22Rv1 (cell line): ENCODE data around the gene ANXA9.

Source experiments
- H3K27ac ChIP-seq: fragments of 450-650 bp; 2 replicates; pipeline ENCODE4 v1.5.1; 2017
- ZFX ChIP-seq: fragments of 450-650 bp; IDR thresholded peaks from 2 replicates; pipeline ENCODE4 v1.6.1; 2017; ENCODE audit warnings: antibody characterized with exemption, borderline replicate concordance
- TF ChIP-seq, protein P1 (sequence below): fragments of 450-650 bp; IDR thresholded peaks from 2 replicates; pipeline ENCODE4 v1.5.1; 2017; ENCODE audit warnings: mild to moderate bottlenecking

ANXA9 gene, protein sequence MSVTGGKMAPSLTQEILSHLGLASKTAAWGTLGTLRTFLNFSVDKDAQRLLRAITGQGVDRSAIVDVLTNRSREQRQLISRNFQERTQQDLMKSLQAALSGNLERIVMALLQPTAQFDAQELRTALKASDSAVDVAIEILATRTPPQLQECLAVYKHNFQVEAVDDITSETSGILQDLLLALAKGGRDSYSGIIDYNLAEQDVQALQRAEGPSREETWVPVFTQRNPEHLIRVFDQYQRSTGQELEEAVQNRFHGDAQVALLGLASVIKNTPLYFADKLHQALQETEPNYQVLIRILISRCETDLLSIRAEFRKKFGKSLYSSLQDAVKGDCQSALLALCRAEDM

DNA sequence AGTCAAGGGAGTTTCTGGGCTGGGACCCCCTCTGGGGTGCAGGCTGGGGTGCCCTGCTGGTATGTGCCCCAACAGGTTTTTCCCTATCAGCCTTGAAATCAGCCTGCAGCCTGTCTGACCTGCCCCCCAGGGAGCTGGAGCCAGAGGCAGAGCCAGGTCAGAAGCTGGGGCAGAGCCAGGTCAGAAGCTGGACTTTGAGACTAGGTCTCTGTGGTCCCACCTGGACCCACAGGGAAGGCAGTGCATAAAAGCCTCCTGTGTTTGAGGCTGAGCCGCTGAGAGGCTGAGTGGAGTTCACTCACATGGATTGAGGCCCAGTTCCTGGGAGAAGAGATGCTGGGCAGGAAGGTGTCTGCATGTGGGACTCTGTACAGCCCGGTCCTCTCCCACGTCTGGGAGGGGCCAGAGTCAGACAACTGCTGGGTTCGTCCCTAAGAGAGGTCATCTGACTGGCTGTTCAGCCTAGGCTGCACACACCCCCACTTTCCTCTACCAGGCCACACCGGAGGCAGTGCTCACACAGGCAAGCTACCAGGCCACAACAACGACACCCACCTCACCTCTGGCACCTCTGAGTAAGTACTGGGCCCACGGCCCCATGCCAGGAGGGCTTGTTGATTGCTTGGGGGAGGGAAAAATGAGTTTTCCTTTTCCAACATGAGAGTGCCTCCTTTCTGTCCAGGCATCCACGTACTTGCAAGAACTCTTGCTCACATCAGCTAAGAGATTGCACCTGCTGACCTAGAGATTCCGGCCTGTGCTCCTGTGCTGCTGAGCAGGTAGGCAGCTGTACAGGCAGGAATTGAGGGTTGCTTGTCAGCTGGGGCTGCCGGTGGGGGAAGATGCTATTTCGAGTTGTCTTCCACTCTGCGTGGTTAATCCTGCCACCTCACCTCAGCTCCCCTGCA lies at the start of gene ANXA9:
Gene ANXA9 (plus strand): TSS at position 488 of the 908 bp plus-strand sequence. CDS start 814 bp downstream, outside the sequence.
- H3K27ac ChIP-seq, result peak within 1 kb of the TSS; percentile 48
- no peak for TF ChIP-seq ZFX
- TF ChIP-seq, protein P1, sequence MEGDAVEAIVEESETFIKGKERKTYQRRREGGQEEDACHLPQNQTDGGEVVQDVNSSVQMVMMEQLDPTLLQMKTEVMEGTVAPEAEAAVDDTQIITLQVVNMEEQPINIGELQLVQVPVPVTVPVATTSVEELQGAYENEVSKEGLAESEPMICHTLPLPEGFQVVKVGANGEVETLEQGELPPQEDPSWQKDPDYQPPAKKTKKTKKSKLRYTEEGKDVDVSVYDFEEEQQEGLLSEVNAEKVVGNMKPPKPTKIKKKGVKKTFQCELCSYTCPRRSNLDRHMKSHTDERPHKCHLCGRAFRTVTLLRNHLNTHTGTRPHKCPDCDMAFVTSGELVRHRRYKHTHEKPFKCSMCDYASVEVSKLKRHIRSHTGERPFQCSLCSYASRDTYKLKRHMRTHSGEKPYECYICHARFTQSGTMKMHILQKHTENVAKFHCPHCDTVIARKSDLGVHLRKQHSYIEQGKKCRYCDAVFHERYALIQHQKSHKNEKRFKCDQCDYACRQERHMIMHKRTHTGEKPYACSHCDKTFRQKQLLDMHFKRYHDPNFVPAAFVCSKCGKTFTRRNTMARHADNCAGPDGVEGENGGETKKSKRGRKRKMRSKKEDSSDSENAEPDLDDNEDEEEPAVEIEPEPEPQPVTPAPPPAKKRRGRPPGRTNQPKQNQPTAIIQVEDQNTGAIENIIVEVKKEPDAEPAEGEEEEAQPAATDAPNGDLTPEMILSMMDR, result no peak

DNA sequence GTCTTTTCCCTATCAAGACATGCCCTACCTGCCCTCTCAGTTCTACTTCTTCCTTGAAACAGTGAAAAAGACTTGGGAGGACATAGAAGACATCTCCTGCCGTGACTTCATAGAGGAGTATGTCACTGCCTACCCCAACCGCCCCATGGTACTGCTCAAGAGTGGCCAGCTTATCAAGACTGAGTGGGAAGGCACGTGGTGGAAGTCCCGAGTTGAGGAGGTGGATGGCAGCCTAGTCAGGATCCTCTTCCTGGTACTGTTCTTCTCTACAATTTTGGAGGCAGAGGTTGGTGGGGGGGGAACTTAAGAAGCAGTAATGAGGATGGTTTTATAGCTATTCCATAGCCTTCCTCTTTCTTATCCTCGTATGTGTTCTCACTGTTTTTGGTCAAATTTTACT lies 37.2 kb upstream of the ANXA9 start:
- no peak overlapping the region for H3K27ac ChIP-seq
- TF ChIP-seq ZFX, result no peak
- TF ChIP-seq, protein P1, result no peak

DNA sequence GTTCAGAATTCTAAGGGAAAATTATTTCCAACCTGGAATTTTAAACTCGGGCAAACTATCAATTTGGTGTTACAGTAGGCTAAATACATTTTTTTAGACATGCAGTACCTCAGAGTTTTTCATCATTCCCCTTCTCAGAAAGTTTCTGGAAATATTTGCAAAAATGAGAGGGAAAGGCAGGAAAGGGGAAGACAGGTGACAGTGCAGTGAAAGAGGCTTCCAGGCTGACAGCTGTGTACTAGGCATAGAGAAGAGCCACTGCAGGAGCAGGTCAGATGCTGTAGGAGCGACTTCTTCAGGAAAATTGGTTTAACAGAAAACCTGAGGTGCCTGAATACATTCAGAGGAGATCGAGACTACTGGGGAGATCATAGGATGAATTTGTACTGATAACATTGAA lies 27.4 kb upstream of the ANXA9 start:
- TF ChIP-seq, protein P1, result no peak
- no peak for TF ChIP-seq ZFX
- no peak overlapping the region for H3K27ac ChIP-seq

DNA sequence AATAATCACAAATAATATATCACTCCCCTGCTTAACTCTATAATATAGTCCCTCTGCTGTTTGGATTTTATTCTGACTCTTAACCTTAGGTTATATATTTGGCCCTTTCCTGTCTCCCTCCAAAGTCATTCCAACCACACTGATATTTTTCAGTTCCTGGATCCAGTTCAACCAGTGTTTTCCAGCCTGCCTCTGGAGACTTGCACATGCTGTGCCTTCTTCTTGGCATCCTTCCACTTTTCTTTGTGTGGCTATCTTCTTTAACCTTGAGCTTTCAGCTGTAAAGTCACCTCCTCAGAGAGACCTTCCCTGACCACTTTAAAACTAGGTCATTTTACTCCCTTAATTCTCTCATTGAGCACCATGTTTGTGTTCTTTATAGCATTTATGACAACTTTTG lies 26.8 kb upstream of the ANXA9 start:
- H3K27ac ChIP-seq, result peak overlapping the region; percentile 15; the same call in 1 of the 2 replicates
- TF ChIP-seq, protein P1, result no peak
- no peak for TF ChIP-seq ZFX

DNA sequence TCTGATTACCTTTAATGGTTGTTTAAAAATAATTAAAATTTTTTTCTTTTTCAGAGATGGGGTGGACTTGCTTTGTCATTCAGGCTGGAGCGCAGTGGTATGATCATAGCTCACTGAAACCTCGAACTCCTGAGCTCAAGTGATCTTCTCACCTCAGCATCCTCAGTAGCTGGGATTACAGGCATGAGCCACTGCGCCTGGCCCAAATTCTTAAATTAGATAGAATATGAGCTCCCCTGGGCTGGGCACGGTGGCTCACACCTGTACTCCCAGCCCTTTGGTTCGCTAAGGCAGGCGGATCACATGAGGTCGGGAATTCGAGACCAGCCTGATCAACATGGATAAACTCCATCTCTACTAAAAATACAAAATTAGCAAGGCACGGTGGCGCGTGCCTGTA lies 24.4 kb upstream of the ANXA9 start:
- TF ChIP-seq, protein P1, result no peak
- no peak for TF ChIP-seq ZFX
- H3K27ac ChIP-seq, result no peak overlapping the region

DNA sequence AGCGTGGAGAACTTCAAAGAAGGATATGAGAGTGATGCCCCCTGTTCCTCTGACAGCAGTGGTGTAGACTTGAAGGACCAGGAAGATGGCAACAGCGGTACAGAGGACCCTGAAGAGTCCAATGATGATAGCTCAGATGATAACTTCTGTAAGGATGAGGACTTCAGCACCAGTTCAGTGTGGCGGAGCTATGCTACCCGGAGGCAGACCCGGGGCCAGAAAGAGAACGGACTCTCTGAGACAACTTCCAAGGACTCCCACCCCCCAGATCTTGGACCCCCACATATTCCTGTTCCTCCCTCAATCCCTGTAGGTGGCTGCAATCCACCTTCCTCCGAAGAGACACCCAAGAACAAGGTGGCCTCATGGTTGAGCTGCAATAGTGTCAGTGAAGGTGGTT lies 21.4 kb upstream of the ANXA9 start:
- TF ChIP-seq ZFX, result no peak
- TF ChIP-seq, protein P1, result no peak
- H3K27ac ChIP-seq, result no peak overlapping the region

DNA sequence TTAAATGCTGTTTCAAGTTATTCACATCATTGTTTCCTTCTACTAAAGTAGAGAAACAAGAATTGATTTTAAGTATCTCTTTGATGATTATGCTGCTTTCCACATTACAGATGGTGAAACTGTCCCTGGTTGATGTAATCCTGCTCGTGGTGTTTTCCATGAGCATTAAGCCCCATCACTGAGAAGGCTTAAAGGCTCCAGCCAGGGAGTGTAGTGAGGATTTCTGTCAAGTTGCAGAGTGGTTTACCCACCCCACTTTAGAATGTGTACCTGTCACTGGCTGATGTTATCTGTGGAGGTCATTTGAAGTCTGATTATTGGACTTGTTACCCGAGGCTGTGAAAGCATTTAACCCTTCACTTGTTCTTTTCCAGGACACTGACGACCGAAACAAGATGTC lies 20.3 kb upstream of the ANXA9 start:
- TF ChIP-seq ZFX, result no peak
- TF ChIP-seq, protein P1, result no peak

More for the DNA sequence above, 20.3 kb upstream of the ANXA9 start:
- H3K27ac ChIP-seq, result peak overlapping the region; percentile 22; the same call in 1 of the 2 replicates
